A549 treated with RU486 at 1 μM for 4 hours (cell line): ENCODE measurements around the gene LRIT3. TPM values are rescaled to one million over a fixed set of nuclear protein-coding genes. Genes with fewer than 3 reads are reported as not detected.

Source experiments
- total RNA-seq: library from RNA; stranded (reverse); fragments of 200-300 nt; extraction: Qiagen RNA extraction; gene quantifications from 5 replicates; pipeline ENCODE4 v1.2.3, GENCODE V29; 2022; ENCODE audit warnings: low read depth

LRIT3 gene, protein sequence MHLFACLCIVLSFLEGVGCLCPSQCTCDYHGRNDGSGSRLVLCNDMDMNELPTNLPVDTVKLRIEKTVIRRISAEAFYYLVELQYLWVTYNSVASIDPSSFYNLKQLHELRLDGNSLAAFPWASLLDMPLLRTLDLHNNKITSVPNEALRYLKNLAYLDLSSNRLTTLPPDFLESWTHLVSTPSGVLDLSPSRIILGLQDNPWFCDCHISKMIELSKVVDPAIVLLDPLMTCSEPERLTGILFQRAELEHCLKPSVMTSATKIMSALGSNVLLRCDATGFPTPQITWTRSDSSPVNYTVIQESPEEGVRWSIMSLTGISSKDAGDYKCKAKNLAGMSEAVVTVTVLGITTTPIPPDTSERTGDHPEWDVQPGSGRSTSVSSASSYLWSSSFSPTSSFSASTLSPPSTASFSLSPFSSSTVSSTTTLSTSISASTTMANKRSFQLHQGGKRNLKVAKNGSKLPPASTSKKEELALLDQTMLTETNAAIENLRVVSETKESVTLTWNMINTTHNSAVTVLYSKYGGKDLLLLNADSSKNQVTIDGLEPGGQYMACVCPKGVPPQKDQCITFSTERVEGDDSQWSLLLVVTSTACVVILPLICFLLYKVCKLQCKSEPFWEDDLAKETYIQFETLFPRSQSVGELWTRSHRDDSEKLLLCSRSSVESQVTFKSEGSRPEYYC
- total RNA-seq = 0.05 to 0.10 TPM (median 0.06 TPM) in 3 of 5 replicates, not detected in the others

DNA sequence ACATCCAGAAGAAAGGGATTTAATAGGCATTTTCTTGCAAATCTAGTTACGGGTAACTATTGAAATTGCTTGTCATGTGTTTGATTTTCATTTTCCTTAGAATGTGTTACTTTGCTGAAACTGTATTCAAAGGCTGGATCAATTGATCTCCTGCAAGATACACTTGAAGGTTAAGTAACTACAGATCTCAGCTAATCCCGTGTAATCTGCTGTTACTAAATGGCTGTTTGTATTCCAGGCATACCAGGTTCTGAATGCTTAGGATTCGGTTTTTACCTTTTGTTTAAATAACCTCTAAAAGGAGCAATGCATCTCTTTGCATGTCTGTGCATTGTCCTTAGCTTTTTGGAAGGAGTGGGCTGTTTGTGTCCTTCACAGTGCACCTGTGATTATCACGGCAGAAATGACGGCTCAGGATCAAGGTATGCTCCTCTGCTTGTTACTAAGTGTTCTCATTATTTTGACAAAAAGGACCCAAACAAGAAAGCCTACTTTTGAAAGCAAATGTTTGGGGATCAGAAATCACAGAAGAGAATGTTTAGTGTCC, at the start of gene LRIT3:
TSS of gene LRIT3 (plus strand) at position 212 of the 547 bp plus-strand sequence. CDS start at position 307, 95 bp downstream.

DNA sequence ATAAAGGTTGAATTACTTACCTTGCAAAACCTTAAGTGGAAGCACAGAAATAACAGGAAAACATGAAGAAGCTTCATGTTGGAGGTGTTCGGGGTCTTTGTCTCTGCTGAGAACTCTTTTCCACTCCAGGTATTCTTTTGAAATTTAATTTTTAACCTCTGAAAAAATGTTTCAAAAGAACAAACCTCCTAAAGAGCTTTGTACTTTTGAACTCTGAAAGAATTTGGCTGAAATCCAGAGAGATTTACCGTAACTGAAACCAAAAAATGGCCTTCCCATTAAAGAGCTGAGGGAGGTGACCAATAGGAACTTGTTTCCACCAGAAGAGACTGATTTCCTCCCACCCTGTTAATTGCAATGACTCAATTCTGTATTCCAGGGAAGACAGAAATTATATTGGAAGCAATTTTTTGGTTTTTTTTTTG, 46.0 kb upstream of the LRIT3 start, which contains the start of gene CFI:
TSS of gene CFI (minus strand) at position 105 of the 425 bp plus-strand sequence. CDS start at position 77, 28 bp downstream.

DNA sequence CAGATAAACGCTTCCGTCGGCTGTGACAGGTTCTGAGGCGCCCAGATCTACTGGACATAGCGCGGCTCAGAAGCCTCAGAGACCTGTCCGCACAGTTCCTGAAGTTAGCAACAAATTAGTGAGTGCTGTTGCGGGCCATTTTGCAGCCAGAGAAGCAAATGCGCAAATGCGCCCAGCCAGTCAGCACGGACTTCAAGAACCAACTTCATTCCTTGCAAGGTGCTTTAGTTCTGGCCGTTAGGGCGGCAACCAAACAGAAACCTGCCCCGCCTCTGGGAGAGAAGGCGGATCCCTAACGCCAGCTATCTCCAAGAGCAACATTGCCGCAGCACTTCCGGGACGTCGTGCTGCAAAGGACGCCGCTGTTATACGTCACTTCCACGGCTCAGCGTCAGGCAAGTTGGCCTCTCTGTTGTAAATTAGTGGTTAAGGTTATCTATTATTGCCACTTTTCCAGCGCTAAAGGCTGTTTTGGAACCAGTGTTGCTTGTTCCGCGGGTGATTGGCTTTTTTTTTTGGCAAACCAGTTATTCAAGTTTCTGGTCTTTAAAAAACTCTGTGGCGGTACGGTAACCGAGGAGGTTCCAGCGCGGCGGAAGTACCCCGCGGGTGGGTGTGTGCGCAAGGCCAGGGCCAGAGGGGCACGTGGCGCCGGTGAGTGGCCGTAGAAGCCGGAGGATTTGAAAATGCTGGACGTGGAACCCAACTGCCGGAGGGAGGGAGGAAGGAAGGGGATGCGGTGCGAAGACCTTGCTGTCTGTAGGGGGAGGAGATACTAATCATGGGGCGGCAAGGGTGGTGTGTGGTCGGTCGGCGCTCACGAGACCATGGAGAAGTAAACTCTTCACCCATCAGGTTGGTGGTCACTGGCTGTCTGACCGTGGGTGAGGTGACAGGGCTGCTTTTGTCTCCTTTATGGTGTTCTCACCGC, 32.5 kb upstream of the LRIT3 start, which contains the start of gene GAR1:
TSS of gene GAR1 (plus strand) at position 612 of the 931 bp plus-strand sequence. CDS start 403 bp downstream, outside the sequence.

DNA sequence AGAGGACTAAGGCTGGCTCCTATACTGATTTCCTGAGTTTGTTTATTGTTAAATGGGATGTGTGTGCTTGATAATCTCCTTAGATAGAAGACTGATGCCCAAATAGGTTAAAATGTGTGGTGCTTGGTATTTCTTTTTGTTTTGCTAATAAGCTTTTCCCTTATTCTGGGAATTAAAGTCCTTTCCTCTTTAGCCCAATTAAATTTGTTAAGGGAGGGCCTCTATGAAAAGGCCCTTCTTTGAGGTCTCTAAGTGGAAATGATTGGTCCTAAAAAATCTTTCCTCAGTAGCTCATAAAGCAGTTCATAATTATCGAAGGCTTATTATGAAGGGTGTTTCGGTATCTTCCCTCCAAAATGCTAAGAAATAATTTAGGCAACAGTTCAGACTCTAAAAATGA, 20.2 kb upstream of the LRIT3 start, which contains the start of gene RRH:
TSS of gene RRH (plus strand) at position 301 of the 400 bp plus-strand sequence. CDS start at position 357, 56 bp downstream.

DNA sequence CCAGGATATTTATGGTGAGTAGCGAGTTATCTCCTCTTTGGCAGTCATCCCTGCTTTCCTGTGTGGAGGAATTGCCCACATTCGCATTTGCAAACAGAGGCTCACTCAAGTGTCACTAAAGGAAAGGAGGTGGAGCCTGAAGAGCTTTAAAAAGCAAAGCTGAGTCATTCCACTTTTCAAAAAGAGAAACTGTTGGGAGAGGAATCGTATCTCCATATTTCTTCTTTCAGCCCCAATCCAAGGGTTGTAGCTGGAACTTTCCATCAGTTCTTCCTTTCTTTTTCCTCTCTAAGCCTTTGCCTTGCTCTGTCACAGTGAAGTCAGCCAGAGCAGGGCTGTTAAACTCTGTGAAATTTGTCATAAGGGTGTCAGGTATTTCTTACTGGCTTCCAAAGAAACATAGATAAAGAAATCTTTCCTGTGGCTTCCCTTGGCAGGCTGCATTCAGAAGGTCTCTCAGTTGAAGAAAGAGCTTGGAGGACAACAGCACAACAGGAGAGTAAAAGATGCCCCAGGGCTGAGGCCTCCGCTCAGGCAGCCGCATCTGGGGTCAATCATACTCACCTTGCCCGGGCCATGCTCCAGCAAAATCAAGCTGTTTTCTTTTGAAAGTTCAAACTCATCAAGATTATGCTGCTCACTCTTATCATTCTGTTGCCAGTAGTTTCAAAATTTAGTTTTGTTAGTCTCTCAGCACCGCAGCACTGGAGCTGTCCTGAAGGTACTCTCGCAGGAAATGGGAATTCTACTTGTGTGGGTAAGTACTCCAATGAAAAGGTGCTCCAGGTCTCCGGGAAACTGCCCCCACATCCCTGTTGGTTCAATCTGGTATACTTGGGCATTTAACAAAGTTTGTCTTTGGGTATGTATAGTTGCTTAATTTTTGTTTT, 65.0 kb downstream of the LRIT3 start, which contains the start of gene EGF:
TSS of gene EGF (plus strand) at position 178 of the 890 bp plus-strand sequence. CDS start at position 631, 453 bp downstream.

Other genes with a start within 250 kb of the LRIT3 start
- gene CASP6, start 144.7 kb upstream of the LRIT3 start, total RNA-seq = 13.5 to 17.3 TPM (median 16.1 TPM) in 5 replicates
- 9.4 to 16.2 TPM (median 11.0 TPM) in 5 replicates for gene PLA2G12A, start 118.0 kb upstream of the LRIT3 start, total RNA-seq
- 0.38 to 0.86 TPM (median 0.74 TPM) in 5 replicates for gene CFI, start 46.1 kb upstream of the LRIT3 start, total RNA-seq
- 34.3 to 59.5 TPM (median 42.1 TPM) in 5 replicates for gene GAR1, start 32.3 kb upstream of the LRIT3 start, total RNA-seq
- gene RRH, start 20.1 kb upstream of the LRIT3 start, total RNA-seq = 0.06 TPM in 1 of 5 replicates, not detected in the others
- 0.18 to 0.31 TPM (median 0.23 TPM) in 5 replicates for gene EGF, start 64.8 kb downstream of the LRIT3 start, total RNA-seq